Neuronal stem cell (in vitro differentiated cells): ENCODE measurements around the gene DTNB.

Experiments
- DNase-seq: peaks from one replicate; pipeline ENCODE4 v3.0.0-alpha.2; 2013; ENCODE audit warnings: low spot score
- H2AFZ ChIP-seq: one replicate; pipeline ENCODE4 v1.6.1; 2013; ENCODE audit warnings: mild to moderate bottlenecking, low read length, inconsistent platforms
- H2AK5ac ChIP-seq: 2 replicates; pipeline ENCODE4 v1.6.1; 2013; ENCODE audit warnings: low read depth, mild to moderate bottlenecking, inconsistent platforms, low read length, moderate library complexity, mixed read lengths
- H2BK120ac ChIP-seq: 2 replicates; pipeline ENCODE4 v1.6.1; 2013; ENCODE audit warnings: low read depth, mild to moderate bottlenecking, inconsistent platforms, low read length, moderate library complexity, mixed read lengths
- H2BK12ac ChIP-seq: one replicate; pipeline ENCODE4 v1.6.1; 2013; ENCODE audit warnings: low read length, inconsistent platforms
- H2BK15ac ChIP-seq: 2 replicates; pipeline ENCODE4 v1.6.1; 2013; ENCODE audit warnings: mild to moderate bottlenecking, low read length, inconsistent platforms, mixed read lengths
- H2BK5ac ChIP-seq: one replicate; pipeline ENCODE4 v1.6.1; 2013; ENCODE audit warnings: inconsistent platforms, mild to moderate bottlenecking, low read length, moderate library complexity
- H3K14ac ChIP-seq: one replicate; pipeline ENCODE4 v1.6.1; 2013; ENCODE audit warnings: low read length, inconsistent platforms
- H3K18ac ChIP-seq: 2 replicates; pipeline ENCODE4 v1.6.1; 2013; ENCODE audit warnings: low read length, inconsistent platforms
- H3K23ac ChIP-seq: 2 replicates; pipeline ENCODE4 v1.6.1; 2013; ENCODE audit warnings: low read depth, mild to moderate bottlenecking, mixed read lengths, low read length, inconsistent platforms; ENCODE audit not compliant: poor library complexity
- H3K27ac ChIP-seq: replicated peaks from 3 replicates; pipeline ENCODE4 v1.5.1; 2013; ENCODE audit warnings: low read length, inconsistent platforms
- H3K27me3 ChIP-seq, 3 experiments: 2 replicates each; pipeline ENCODE4 v1.6.1; 2013; ENCODE audit warnings: low read length in 3 of 3, mild to moderate bottlenecking in 2 of 3, inconsistent platforms in 1 of 3, low read depth in 1 of 3, mixed read lengths in 1 of 3, moderate library complexity in 1 of 3; ENCODE audit not compliant: control insufficient read depth in 3 of 3, insufficient read depth in 3 of 3
- H3K36me3 ChIP-seq, 2 donors: replicated peaks in 1 of 2; 2 replicates each; pipeline ENCODE4 v1.6.1; 2013; ENCODE audit warnings: low read length in 2 of 2; ENCODE audit not compliant: control insufficient read depth in 2 of 2, insufficient read depth in 2 of 2
- H3K4ac ChIP-seq: 2 replicates; pipeline ENCODE4 v1.6.1; 2013; ENCODE audit warnings: inconsistent platforms, mild to moderate bottlenecking, low read length, moderate library complexity
- H3K4me1 ChIP-seq, 2 donors: 1 replicate in 1 of 2; 2 replicates in 1 of 2; pipeline ENCODE4 v1.6.1; 2013; ENCODE audit warnings: low read length in 2 of 2, low read depth in 1 of 2; ENCODE audit not compliant: control insufficient read depth in 2 of 2, insufficient read depth in 1 of 2
- H3K4me2 ChIP-seq: one replicate; pipeline ENCODE4 v1.6.1; 2013; ENCODE audit warnings: mild to moderate bottlenecking, low read length, inconsistent platforms; ENCODE audit not compliant: insufficient read depth, poor library complexity, severe bottlenecking
- H3K4me3 ChIP-seq, 2 donors: 2 replicates each; pipeline ENCODE4 v1.5.1; 2013; ENCODE audit warnings: low read length in 2 of 2, mild to moderate bottlenecking in 2 of 2, inconsistent platforms in 1 of 2, moderate library complexity in 1 of 2
- H3K79me1 ChIP-seq: one replicate; pipeline ENCODE4 v1.6.1; 2013; ENCODE audit warnings: low read depth, mild to moderate bottlenecking, inconsistent platforms, low read length, moderate library complexity
- H3K9ac ChIP-seq: one replicate; pipeline ENCODE4 v1.6.1; 2013; ENCODE audit warnings: mild to moderate bottlenecking, low read depth, low read length, inconsistent platforms; ENCODE audit not compliant: poor library complexity
- H3K9me3 ChIP-seq, 2 donors: replicated peaks in 1 of 2; 2 replicates each; pipeline versions ENCODE3 to v1.6.1; 2013; ENCODE audit warnings: low read length in 2 of 2, mild to moderate bottlenecking in 2 of 2, inconsistent platforms in 1 of 2, low read depth in 1 of 2, mixed read lengths in 1 of 2, moderate library complexity in 1 of 2; ENCODE audit not compliant: control insufficient read depth in 2 of 2, insufficient read depth in 1 of 2
- H4K8ac ChIP-seq: one replicate; pipeline ENCODE4 v1.6.1; 2013; ENCODE audit warnings: low read depth, mild to moderate bottlenecking, inconsistent platforms, low read length, moderate library complexity
- H4K91ac ChIP-seq: one replicate; pipeline ENCODE4 v1.6.1; 2013; ENCODE audit warnings: low read length, low read depth, mild to moderate bottlenecking, inconsistent platforms; ENCODE audit not compliant: poor library complexity
- WGBS, 2 donors: extraction: QIAGEN DNeasy Blood & Tissue Kit; methylation state at CpG; one replicate each; pipeline ENCODE4 v1.1.7; 2013; ENCODE audit warnings: missing lambda C conversion rate in 2 of 2, mixed read lengths in 1 of 2; ENCODE audit not compliant: insufficient read length in 2 of 2, insufficient replicate concordance in 1 of 2; ENCODE audit errors: extremely low coverage in 2 of 2; 5-methylcytosine and 5-hydroxymethylcytosine counted together

Gene DTNB

DNA sequence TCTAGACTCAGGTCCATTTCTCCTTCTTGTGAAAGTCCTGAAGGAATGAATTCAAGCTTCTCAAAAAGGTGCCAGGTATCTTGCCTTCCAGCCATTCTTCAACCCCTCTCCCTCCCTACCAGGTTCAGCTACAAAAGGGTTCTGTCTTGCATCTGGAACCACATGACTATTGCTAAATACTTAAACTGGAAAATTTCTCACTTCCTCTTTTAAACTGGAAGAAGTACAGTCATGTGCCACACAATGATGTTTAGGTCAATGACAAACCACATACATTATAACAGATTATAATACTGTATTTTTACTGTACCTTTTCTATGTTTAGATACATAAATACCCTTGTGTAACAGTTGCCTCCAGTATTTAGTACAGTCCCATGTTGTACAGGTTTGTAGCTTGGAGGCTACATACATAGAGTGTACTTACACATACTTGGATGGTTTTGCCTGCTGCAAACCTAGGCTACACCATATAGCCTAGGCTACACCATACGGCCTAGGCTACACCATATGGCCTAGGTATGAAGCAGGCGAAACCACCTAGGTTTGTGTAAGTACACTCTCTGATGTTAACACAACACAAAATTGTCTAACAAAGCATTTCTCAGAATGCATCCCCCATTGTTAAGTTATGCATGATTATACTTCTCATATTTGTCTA, 189.6 kb downstream of the DTNB start:
- no peak overlapping the region for H4K8ac ChIP-seq
- H3K79me1 ChIP-seq, result no peaks in the 10 kb centered on the region
- no peak overlapping the region for H3K9ac ChIP-seq
- no peak overlapping the region for H3K4me3 ChIP-seq
- no peak overlapping the region for H3K4ac ChIP-seq
- no peaks in the 10 kb centered on the region for H3K4me1 ChIP-seq
- no peak overlapping the region for H2BK120ac ChIP-seq
- H2AFZ ChIP-seq, result no peak overlapping the region
- H2BK12ac ChIP-seq, result no peak overlapping the region
- H2AK5ac ChIP-seq, result no peak overlapping the region
- H3K18ac ChIP-seq, result no peak overlapping the region
- no peaks in the 10 kb centered on the region for H3K27me3 ChIP-seq
- no peaks in the 10 kb centered on the region for H3K9me3 ChIP-seq
- DNase-seq, result no peak
- no peak overlapping the region for H2BK5ac ChIP-seq
- no peak overlapping the region for H3K23ac ChIP-seq
- no peak overlapping the region for H2BK15ac ChIP-seq
- WGBS, 2 donors, result no CpG with 5 or more reads among the region's 2 CpGs
- no peak overlapping the region for H3K27ac ChIP-seq
- H3K4me2 ChIP-seq, result no peak overlapping the region
- no peak overlapping the region for H4K91ac ChIP-seq
- no peak overlapping the region for H3K14ac ChIP-seq
- peaks cover under 1 to 2% of the 10 kb centered on the region in 2 donors for H3K36me3 ChIP-seq

DNA sequence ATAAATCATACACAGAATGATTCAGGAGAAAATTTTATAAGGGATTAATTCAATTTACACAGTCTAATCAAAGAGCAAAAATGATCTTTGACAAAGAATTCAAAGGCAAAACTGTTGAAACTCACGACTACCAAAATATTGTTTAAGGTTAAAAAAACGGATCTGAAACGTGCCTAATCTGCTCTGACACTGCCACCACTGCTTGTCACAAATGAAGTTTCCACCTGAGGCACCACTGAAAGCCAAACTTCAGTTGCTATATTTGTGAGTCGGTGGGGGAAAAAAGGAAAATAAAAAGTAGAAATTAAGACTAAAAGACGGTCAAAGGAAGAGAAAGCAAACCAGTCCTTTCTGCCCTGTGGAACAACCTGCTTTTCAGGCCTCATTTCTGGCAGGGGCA, 191.0 kb downstream of the DTNB start:
- Histone ChIP-seq H3K27me3 (no peaks in the 10 kb centered on the region), H3K4me3 (no peak overlapping the region), H2BK15ac (no peak overlapping the region), H2AFZ (no peak overlapping the region), H3K4me2 (no peak overlapping the region), H3K4me1 (no peaks in the 10 kb centered on the region), H3K27ac (no peak overlapping the region), H3K9me3 (no peaks in the 10 kb centered on the region), H2BK5ac (no peak overlapping the region), H2BK120ac (no peak overlapping the region), H2AK5ac (no peak overlapping the region), H2BK12ac (no peak overlapping the region), H3K4ac (no peak overlapping the region), H3K9ac (no peak overlapping the region), H3K14ac (no peak overlapping the region), H3K79me1 (no peaks in the 10 kb centered on the region), H4K8ac (no peak overlapping the region), H3K18ac (no peak overlapping the region), H4K91ac (no peak overlapping the region), H3K36me3 (peaks cover 3 to 6% of the 10 kb centered on the region in 2 donors), H3K23ac (no peak overlapping the region)
- WGBS, 2 donors, result no CpG with 5 or more reads among the region's 5 CpGs
- no peak for DNase-seq

DNA sequence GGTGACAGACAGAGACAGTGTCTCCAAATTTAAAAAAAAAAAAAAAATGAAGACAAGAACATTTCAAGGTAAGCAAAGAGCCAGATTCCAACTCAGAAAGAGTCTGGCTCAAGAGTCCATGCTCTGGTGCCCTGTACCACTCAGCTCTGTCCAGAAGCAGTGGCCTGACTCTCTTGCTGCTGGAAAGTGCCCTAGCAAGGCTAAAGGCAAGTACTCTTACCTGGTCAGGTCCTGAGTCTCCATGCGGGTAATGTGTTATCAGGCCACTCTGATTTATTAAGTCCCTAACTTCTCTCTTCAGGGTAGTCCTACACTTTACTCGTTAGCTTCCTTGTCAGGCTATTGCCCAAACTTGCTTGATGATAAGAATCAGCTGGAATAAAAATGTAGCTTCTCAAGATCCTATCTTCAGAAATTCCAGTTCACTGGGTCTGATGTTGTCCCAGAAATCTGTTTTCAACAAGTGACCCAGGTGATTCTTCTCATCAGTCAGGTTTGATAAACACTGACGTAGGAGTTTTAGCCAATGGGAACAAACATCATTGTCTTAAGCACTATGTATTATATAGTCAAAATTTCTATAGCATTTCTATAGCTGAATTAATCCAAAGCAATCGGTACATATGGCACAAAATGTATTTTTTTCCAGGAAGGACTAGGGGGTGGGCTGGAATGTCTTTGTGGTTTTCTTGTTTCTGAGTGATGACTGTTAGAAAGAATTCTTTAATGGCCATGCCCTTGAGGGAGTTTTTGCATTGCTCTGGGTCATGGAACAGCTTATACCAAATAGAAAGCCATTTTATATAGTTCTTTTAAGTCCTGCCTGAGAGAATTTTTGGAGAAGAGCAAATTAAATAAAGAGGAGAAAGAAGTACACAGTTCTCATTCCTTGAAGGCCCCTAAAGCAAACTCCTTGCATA, 191.7 kb downstream of the DTNB start:
- H3K27ac ChIP-seq, result no peak overlapping the region
- no peak overlapping the region for H3K4ac ChIP-seq
- no peak overlapping the region for H3K4me2 ChIP-seq
- no peak overlapping the region for H2BK12ac ChIP-seq
- DNase-seq, result no peak
- no peak overlapping the region for H4K91ac ChIP-seq
- H2AK5ac ChIP-seq, result no peak overlapping the region
- no peak overlapping the region for H2AFZ ChIP-seq
- H3K14ac ChIP-seq, result no peak overlapping the region
- no peak overlapping the region for H2BK120ac ChIP-seq
- H3K9ac ChIP-seq, result no peak overlapping the region
- peaks cover 3 to 6% of the 10 kb centered on the region in 2 donors for H3K36me3 ChIP-seq
- no peak overlapping the region for H2BK5ac ChIP-seq
- H3K23ac ChIP-seq, result no peak overlapping the region
- no peaks in the 10 kb centered on the region for H3K4me1 ChIP-seq
- H4K8ac ChIP-seq, result no peak overlapping the region
- no peaks in the 10 kb centered on the region for H3K9me3 ChIP-seq
- no CpG with 5 or more reads among the region's 4 CpGs for WGBS, 2 donors
- H3K4me3 ChIP-seq, result no peak overlapping the region
- no peaks in the 10 kb centered on the region for H3K27me3 ChIP-seq
- no peak overlapping the region for H2BK15ac ChIP-seq
- no peaks in the 10 kb centered on the region for H3K79me1 ChIP-seq
- H3K18ac ChIP-seq, result no peak overlapping the region

DNA sequence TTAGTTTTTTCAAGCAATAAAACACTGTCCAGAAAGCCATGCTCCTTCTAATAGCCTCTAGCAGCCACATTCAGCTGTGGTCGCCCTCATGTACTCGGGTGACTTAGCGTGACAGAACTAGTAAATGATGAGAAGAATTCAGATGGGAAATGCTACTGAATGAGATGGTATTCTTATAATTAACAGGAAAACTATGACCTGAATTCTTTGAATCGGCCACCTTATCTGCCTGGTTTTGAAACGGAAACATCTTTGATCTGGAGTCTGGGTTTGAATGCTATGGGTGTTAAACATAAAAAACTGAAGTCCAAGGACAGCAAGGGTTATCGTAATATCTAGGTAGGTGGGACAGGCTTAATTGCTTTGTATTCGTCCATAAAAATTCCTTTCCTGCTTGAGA, 192.8 kb downstream of the DTNB start:
- no peak overlapping the region for H3K14ac ChIP-seq
- no peak overlapping the region for H3K4me2 ChIP-seq
- no peaks in the 10 kb centered on the region for H3K79me1 ChIP-seq
- no peak overlapping the region for H3K4me3 ChIP-seq
- H2BK15ac ChIP-seq, result no peak overlapping the region
- no CpG with 5 or more reads among the region's 7 CpGs for WGBS, 2 donors
- H3K9ac ChIP-seq, result no peak overlapping the region
- H4K8ac ChIP-seq, result no peak overlapping the region
- no peaks in the 10 kb centered on the region for H3K4me1 ChIP-seq
- DNase-seq, result no peak
- peaks cover 0 to 4% of the 10 kb centered on the region in 2 donors for H3K9me3 ChIP-seq
- no peak overlapping the region for H3K4ac ChIP-seq
- H3K27ac ChIP-seq, result no peak overlapping the region
- H3K27me3 ChIP-seq, result no peaks in the 10 kb centered on the region
- H2BK5ac ChIP-seq, result no peak overlapping the region
- no peak overlapping the region for H4K91ac ChIP-seq
- peaks cover 3 to 7% of the 10 kb centered on the region in 2 donors for H3K36me3 ChIP-seq
- H3K18ac ChIP-seq, result no peak overlapping the region
- H2BK120ac ChIP-seq, result no peak overlapping the region
- H2BK12ac ChIP-seq, result no peak overlapping the region
- H2AFZ ChIP-seq, result no peak overlapping the region
- H3K23ac ChIP-seq, result no peak overlapping the region
- no peak overlapping the region for H2AK5ac ChIP-seq
